ENCODE measurements around the gene TRIM14. TPM values are rescaled to one million over a fixed set of nuclear protein-coding genes. Genes with fewer than 3 reads are reported as not detected.
"Not testable (repeated sequence)": the region's sequence is repeated elsewhere in the genome, so short reads cannot be mapped to it uniquely, and the experiment has no call there.

Gene TRIM14
- polyA plus RNA-seq, 12 donors, result 0.73 to 6.5 (median 1.9) TPM; not detected in 1

GRCh38 chr9:98109052-98109451 is 10.0 kb downstream of the TRIM14 start:
- DNase-seq, result no peak

GRCh38 chr9:98108531-98109031 is 10.4 kb downstream of the TRIM14 start:
- DNase-seq, result no peak

GRCh38 chr9:98107926-98108325 is 11.1 kb downstream of the TRIM14 start:
- no peak for DNase-seq

- DNase-seq, result no peak
Observed at GRCh38 chr9:98105006-98105405, 14.0 kb downstream of the TRIM14 start.

- DNase-seq, result no peak
Observed at GRCh38 chr9:98104445-98104881, 14.6 kb downstream of the TRIM14 start.

- DNase-seq, result no peak
Observed at GRCh38 chr9:98101868-98102273, 17.2 kb downstream of the TRIM14 start.

- DNase-seq, result no peak
Observed at GRCh38 chr9:98101416-98101815, 17.6 kb downstream of the TRIM14 start.

- DNase-seq, result no peak
Observed at GRCh38 chr9:98100456-98100855, 18.6 kb downstream of the TRIM14 start.

- no peak for DNase-seq
Observed at GRCh38 chr9:98099898-98100297, 19.1 kb downstream of the TRIM14 start.

- DNase-seq, result no peak
Observed at GRCh38 chr9:98099346-98099745, 19.7 kb downstream of the TRIM14 start.

GRCh38 chr9:98097836-98098235 is 21.2 kb downstream of the TRIM14 start:
- no peak for DNase-seq

- DNase-seq, result no peak
Observed at GRCh38 chr9:98096091-98096490, 22.9 kb downstream of the TRIM14 start.

- no peak for DNase-seq
Observed at GRCh38 chr9:98095401-98095800, 23.6 kb downstream of the TRIM14 start.

- no peak for DNase-seq
Observed at GRCh38 chr9:98094851-98095250, 24.2 kb downstream of the TRIM14 start.

GRCh38 chr9:98094316-98094715 is 24.7 kb downstream of the TRIM14 start:
- no peak for DNase-seq

- DNase-seq, result no peak
Observed at GRCh38 chr9:98092613-98092931, 26.4 kb downstream of the TRIM14 start.

GRCh38 chr9:98091735-98092612 is 27.0 kb downstream of the TRIM14 start:
- DNase-seq, result no peak

GRCh38 chr9:98090674-98091073 is 28.3 kb downstream of the TRIM14 start:
- DNase-seq, result not testable (repeated sequence)

GRCh38 chr9:98087420-98088354 is 31.3 kb downstream of the TRIM14 start:
- DNase-seq, result peak; percentile 23

- DNase-seq, result no peak
Observed at GRCh38 chr9:98086461-98086860, 32.6 kb downstream of the TRIM14 start.

GRCh38 chr9:98085944-98086343 is 33.1 kb downstream of the TRIM14 start:
- no peak for DNase-seq

GRCh38 chr9:98085058-98085457 is 34.0 kb downstream of the TRIM14 start:
- no peak for DNase-seq

GRCh38 chr9:98084396-98084795 is 34.6 kb downstream of the TRIM14 start:
- no peak for DNase-seq

Measured in muscle of arm (tissue), 12 donors.